ENCODE measurements around the gene MARK2.
"Not testable (repeated sequence)": the region's sequence is repeated elsewhere in the genome, so short reads cannot be mapped to it uniquely, and the experiment has no call there.

MARK2 gene

GRCh38 chr11:63853476-63853875 lies 14.6 kb downstream of the MARK2 start:
- Histone ChIP-seq H3K4me3 (ENCODE audit: low read depth, low read length) (no peak overlapping the region), H3K36me3 (no peaks in the 10 kb centered on the region), H3K27me3 (no peaks in the 10 kb centered on the region), H3K4me1 (no peaks in the 10 kb centered on the region), H3K9me3 (no peaks in the 10 kb centered on the region)
- TF ChIP-seq CTCF (IDR thresholded peaks at IDR 0.05; ENCODE audit: low read depth, low read length) = no peak
- no peak for DNase-seq

GRCh38 chr11:63854696-63855095 lies 15.8 kb downstream of the MARK2 start:
- Histone ChIP-seq H3K27me3 (no peaks in the 10 kb centered on the region), H3K36me3 (no peaks in the 10 kb centered on the region), H3K4me3 (ENCODE audit: low read depth, low read length) (no peak overlapping the region), H3K4me1 (no peaks in the 10 kb centered on the region), H3K9me3 (no peaks in the 10 kb centered on the region)
- no peak for DNase-seq
- TF ChIP-seq CTCF (IDR thresholded peaks at IDR 0.05; ENCODE audit: low read depth, low read length) = no peak

GRCh38 chr11:63855975-63856374 lies 17.1 kb downstream of the MARK2 start:
- TF ChIP-seq CTCF (IDR thresholded peaks at IDR 0.05; ENCODE audit: low read depth, low read length) = no peak
- Histone ChIP-seq H3K36me3 (no peaks in the 10 kb centered on the region), H3K4me3 (ENCODE audit: low read depth, low read length) (no peak overlapping the region), H3K9me3 (no peaks in the 10 kb centered on the region), H3K27me3 (no peaks in the 10 kb centered on the region), H3K4me1 (no peaks in the 10 kb centered on the region)
- no peak for DNase-seq

GRCh38 chr11:63858628-63859550 lies 20.0 kb downstream of the MARK2 start:
- Histone ChIP-seq H3K27me3 (no peaks in the 10 kb centered on the region), H3K4me3 (ENCODE audit: low read depth, low read length) (no peak overlapping the region), H3K9me3 (no peaks in the 10 kb centered on the region), H3K4me1 (no peaks in the 10 kb centered on the region), H3K36me3 (no peaks in the 10 kb centered on the region)
- TF ChIP-seq CTCF (IDR thresholded peaks at IDR 0.05; ENCODE audit: low read depth, low read length) = no peak
- no peak for DNase-seq

- H3K27me3 ChIP-seq = no peaks in the 10 kb centered on the region
- H3K36me3 ChIP-seq = no peaks in the 10 kb centered on the region
- no peak for TF ChIP-seq CTCF (IDR thresholded peaks at IDR 0.05; ENCODE audit: low read depth, low read length)
- no peak overlapping the region for H3K4me3 ChIP-seq (ENCODE audit: low read depth, low read length)
- DNase-seq = no peak
- H3K9me3 ChIP-seq = no peaks in the 10 kb centered on the region
- no peaks in the 10 kb centered on the region for H3K4me1 ChIP-seq
These were observed 24.0 kb downstream of the MARK2 start for GRCh38 chr11:63862923-63863322.

GRCh38 chr11:63863620-63864019 lies 24.7 kb downstream of the MARK2 start:
- not testable (repeated sequence) for H3K4me3 ChIP-seq (ENCODE audit: low read depth, low read length); H3K27me3 ChIP-seq; H3K9me3 ChIP-seq; H3K36me3 ChIP-seq; H3K4me1 ChIP-seq; DNase-seq

Data from BE2C (cell line).